ENCODE data around the gene SEMG2.

DNA sequence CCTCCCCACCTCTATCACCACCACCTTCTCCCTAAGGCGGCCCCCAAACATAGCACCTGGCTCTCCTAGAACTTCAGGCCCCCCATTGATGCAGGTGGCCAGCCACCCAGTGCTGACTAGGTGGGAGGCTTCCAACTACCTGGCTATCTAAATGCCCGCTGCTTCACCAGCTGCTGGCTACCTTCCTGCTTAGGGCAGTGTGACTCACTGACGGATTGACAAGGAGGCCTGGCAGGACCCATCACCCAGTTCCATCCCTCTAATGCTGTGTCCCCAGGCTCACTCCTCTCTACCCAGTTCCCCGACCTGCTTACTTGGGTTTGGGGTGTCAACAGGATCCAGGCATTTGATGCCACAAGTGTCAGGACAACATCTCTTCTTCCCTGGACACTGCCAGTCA lies 32.1 kb downstream of the SEMG2 start:
- no peak for TF ChIP-seq CTCF (IDR thresholded peaks at IDR 0.05; ENCODE audit: low read length)
- TF ChIP-seq EZH2 (optimal IDR thresholded peaks at IDR 0.05; ENCODE audit: low read depth, low read length) = no peak

Data from MM.1S (cell line).